CD4-positive, alpha-beta T cell treated with Interleukin-15 for 1 hour (primary cell): ENCODE measurements around the gene NLRP1.

Experiments used
- DNase-seq: peaks from one replicate; pipeline ENCODE4 v3.0.0-alpha.2; 2020

NLRP1 gene

DNA sequence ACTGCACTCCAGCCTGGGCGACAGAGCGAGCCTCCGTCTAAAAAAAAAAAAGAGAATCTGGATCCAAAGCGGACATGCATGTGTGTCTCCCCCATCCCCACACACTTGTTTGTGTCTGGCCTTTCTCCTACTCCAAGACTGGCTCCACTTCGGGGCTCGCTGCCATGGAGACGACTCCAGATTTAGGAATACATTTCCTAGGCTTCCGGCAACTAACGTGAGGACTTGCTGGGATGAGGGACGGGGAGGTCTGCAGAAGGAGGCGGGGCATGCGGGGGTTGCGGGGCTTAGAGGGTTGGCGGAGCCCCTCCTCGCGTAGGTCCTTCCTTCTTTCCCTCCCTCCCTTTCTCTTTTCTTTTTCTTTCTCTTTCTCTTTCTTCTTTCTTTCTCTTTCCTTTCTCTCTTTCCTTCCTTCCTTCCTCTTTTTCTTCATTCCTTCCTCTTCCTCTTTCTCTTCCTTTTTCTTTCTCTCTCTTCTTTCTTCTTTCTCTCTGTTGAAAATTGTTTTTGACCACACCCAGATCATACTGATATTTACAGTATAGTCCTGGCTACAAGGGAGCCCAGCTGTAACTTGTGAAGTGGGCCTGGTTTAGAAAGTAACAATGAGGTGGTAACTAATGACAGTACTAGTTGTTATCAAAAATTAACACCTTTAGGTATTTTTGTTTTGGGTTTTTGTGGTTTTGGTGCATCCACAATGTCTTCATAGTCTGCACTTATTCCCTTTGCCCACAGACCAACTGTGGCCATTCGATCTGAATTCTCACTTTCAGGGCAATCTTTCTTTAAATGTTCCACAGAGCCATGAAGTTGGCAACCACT lies 72.7 kb downstream of the NLRP1 start:
- DNase-seq: no peak

DNA sequence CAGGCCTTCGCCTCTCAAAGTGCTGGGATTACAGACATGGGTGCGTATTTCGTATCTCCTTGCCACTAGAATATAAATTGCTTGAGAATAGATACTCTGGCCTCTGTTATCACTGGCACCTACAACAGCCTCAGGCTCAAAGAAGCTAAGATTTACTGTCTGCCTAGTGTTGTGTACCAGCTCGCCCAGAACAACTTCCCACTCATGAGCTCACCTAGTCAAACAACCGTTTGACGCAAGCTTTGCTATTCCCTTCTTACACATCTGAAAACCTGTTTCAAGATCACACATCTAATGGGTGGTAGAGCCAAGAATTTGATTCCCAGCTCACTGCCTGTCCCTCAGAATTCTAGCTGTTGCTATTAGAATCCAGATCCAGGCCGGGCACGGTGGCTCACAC lies 73.5 kb downstream of the NLRP1 start:
- DNase-seq: no peak

DNA sequence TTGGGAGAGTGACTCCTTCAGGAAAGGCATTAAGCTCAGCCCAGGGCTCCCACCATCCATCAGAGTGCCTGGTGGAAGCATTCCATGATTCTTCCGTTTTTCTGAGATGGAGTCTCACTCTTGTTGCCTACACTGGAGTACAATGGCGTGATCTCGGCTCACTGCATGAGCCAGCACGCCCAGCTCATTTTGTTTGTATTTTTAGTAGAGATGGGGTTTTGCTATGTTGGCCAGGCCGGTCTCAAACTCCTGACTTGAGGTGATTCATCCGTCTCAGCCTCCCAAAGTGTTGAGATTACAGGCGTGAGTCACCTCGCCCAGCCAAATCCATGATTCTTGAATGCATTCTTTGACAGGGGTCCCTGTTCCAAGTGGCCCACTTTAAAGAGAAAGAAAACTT lies 74.8 kb downstream of the NLRP1 start:
- no peak for DNase-seq

DNA sequence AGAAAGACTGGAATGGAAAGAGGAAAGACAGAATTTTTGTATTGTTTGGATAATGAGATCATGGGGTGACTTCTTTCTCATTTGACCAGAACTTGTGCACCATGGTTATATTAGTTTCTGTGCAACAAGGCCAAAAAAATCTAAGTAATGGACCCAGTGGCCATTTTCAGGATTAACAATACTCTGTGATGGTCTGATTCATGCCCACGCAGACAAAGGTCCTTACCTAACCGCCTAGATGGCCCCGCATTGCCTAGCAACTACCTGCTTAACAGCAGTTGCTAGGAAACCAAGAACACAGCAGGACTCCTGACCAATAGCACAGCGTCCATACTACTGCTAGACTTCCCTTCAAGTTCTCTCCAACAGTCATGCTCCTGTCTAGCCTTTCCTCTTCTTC lies 75.5 kb downstream of the NLRP1 start:
- no peak for DNase-seq

DNA sequence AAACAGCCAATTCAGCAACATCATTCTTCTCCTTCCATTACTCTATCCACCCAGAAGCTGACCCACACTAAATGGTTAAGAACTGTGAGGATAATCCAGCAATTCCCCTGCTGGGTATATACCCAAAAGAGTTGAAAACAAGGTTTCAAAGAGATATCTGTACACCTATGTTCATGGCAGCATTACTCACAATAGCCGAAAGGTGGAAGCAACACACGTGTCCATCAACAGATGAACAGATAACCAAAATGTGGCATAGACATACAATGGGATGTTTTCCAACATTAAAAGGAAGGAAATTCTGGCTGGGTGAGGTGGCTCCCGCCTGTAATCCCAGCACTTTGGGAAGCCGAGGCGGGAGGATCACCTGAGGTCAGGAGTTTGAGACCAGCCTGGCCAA lies 78.0 kb downstream of the NLRP1 start:
- DNase-seq: no peak

DNA sequence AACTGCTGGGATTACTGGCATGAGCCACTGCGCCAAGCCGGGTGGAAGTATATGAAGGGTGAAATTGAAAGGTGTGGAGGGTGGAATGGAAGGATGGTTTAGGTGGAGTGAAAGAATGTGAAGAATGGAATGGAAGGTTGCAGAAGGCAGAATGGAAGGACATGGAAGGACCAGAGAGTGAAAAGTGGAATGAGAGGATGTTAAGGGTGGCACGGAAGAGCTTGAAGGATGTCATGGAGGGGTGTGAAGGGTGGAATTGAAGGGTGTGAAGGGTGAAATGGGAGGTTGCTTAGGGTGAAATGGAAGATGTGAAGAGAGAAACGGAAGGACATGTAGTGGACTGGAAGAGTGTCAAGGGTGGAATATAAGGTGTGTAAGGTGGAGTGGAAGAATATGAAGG lies 81.8 kb downstream of the NLRP1 start:
- DNase-seq: no peak

- DNase-seq: no peak
Observed at GRCh38 chr17:5501685-5502084, 82.6 kb downstream of the NLRP1 start.

DNA sequence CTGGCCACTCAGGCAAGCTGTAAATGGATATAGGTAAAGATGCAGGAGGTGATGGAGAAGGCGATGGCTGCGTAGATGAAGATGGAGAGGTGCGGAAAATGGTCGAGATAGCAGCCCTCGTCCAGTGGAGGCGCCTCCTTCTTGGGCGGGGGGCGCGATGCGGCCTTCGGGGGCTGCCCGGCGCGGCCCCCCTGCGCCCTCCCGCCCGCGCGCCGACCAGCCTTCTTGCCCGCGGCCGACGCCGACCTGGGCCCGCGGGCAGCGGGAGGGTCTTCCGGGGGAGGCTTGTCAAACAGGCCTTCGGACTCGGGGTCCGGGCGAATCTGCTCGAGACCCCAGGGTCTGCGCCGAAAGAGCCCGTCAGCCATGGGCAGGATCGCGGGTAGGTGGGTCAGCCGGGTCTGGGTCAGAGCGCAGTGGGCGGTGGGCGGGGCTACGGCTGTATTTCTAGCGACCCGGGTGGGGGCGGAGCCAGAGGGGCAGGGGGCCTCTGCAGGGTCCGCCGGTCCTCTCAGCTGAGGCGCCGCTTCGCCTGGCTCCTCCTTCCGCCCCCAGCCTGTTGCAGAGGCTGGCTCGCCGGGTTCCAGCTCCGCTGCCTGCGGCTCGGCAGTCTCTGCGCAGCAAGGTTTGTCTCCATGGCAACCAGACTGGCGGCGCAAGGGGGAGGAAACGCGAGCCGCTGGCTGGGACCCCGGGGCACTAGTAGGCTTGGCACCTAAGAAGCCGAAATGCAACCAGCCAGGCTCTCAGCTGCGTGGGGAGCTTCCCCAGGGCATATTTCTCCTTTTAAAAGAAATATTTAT lies 83.5 kb downstream of the NLRP1 start:
- peak; percentile 89 for DNase-seq

- DNase-seq: no peak
Observed at GRCh38 chr17:5500247-5500588, 84.1 kb downstream of the NLRP1 start.

- no peak for DNase-seq
Observed at GRCh38 chr17:5499476-5500231, 84.7 kb downstream of the NLRP1 start.

DNA sequence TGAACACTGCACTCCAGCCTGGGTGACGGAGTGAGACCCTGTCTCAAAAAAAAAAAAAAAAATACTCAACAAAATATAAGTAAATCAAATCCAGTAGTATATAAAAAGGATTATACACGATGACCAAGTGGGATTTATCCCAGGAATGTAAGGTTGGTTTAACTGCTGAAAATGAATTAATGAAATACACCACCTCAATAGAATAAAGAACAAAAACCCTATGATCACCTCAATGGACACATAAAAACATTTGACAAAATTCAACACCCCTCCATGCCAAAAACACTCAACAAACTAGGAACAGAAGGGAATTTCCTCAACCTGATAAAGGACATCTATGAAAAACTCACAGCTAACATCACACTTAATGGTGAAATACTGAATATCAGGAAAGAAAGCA lies 91.3 kb downstream of the NLRP1 start:
- no peak for DNase-seq

GRCh38 chr17:5488752-5489151 lies 95.6 kb downstream of the NLRP1 start:
- no peak for DNase-seq

GRCh38 chr17:5486206-5487124 lies 97.8 kb downstream of the NLRP1 start, which contains the start of gene MIS12:
TSS of gene MIS12 (plus strand) at chr17:5486566. CDS start at chr17:5488863, 2,297 bp downstream.
- peak; percentile 99 for DNase-seq

GRCh38 chr17:5485270-5486205 lies 98.8 kb downstream of the NLRP1 start, which contains the start of gene DERL2:
TSS of gene DERL2 (minus strand) at chr17:5486178. CDS start at chr17:5486161, 17 bp downstream.
- DNase-seq: no peak

DNA sequence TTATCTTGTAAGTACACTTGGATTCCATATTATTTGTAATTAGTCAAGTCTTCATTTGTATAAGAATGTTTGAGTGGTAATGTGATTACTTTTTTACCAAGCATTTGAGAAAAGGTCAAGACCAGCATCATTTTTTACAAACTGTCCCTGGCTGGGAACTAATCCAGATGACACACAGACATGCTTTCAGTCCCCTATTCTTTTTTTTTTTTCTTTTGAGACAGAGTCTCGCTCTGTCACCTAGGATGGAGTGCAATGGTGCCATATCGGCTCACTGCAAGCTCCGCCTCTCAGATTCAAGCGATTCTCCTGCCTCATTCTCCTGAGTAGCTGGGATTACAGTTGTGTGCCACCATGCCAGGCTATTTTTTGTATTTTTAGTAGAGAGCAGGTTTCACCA lies 102.9 kb downstream of the NLRP1 start:
- DNase-seq: no peak

DNA sequence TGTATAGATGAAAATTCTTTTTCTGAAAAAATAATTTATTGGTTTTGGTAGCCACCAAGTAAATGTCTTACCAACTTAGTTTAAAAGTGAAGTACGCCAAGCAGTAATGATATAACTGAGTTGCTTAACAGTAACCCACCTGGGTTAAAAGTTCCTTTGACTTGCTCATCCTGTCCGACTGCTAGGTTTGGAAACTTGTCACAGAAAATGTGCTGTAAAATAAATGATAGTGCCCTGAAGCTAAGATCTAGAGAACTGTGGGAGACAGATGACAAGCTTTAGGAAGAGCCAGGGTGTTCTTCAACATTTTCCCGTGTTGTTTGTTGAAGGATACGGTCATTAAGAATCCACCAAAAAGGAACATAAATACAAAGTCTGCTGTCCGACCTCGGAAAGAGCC lies 103.3 kb downstream of the NLRP1 start:
- no peak for DNase-seq

DNA sequence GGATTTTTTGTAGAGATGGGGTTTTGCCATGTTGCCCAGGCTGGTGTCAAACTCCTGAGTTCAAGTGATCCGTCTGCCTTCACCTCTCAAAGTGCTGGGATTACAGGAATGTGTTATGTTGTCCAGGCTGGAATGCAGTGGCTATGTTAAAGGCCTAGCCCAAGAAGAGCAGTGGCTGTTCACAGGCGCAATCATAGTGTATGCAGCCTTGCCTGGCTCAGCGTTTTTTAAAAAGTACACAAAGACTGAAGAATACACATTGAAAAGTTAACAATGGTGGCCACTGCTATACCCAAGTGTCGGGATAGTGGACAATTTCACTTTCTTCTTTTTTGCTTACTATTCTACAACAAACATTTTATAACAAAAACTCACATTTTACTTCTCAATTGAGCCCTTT lies 105.3 kb downstream of the NLRP1 start:
- DNase-seq: no peak

DNA sequence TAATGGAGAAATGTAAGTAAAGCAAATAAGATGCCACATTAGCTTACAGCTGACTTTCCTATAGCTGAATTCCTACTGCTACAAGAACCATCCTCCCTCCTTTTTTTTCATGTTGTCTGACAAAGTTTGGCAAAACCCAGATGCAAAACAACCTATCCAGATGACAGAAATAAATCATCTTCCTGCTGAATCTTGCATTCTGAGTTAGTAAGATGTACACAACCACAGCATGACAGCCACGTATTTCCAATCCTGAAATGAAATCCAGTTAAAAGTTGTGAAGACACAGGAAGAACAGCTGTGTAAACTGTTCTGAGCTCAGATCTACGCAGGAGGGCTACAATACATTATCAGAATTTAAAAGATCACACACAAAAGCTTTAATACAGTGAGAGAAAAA lies 110.4 kb downstream of the NLRP1 start:
- no peak for DNase-seq

DNA sequence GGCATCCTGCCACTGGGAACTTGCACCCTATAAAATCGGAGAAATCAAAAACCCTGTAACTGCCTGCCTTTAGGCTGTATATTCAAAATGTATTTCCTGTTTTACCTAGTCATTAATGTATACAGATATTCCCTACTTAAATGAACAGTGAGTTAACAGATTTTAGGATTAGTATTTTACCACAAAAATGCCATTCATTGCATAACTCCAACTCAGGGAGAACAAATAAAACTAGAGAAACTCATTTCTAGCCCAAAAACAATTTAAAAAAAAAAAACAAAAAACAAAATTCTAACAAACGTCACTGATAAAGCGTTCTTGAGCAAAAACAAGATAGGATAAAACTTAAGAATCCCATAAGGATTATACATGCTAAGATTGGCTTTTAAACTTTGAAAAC lies 111.8 kb downstream of the NLRP1 start:
- no peak for DNase-seq

DNA sequence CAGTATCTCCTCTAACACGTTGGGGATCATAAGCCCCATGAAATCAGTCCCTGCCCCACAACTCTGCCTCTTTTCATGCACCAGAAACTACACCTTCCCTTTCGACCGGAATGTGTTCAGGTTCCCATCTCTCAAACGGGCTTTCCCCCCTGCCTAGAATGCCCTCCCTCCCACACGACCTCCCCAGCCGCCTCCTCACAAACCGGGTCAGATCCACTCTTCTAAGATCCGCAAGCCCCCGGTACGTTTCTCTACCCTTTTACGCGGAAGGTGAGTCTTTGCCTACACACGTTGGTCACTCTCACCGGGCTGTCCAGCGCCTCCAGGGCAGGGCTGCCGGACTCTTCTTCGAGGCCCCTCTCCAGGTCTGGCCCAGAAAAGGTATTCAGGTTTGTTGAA lies 116.2 kb downstream of the NLRP1 start:
- DNase-seq: no peak

DNA sequence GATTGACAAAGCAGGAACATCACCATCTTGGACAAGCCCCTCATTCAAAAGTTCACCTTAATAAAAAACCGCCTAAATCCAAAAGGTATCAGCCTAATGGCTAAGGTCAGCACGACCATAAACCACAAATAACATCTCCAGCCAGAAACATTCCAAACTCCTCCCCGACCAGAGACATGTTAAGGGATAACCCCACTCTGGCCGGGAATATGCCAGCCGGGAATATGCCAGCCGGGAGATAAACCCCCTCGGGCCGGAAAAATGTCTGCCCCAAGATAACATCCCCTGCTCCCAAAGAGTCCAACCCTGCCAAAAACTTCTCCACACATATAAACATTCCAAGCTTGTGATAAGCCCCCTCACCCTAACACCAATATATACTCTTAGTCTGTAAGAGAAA lies 116.9 kb downstream of the NLRP1 start:
- no peak for DNase-seq
